ENCODE measurements around the gene B9D1. TPM values are rescaled to one million over a fixed set of nuclear protein-coding genes. Genes with fewer than 3 reads are reported as not detected.

The B9D1 gene
- total and polyA plus RNA-seq, 2 experiments from 2014 or later: 29.6 to 30.8 TPM

DNA sequence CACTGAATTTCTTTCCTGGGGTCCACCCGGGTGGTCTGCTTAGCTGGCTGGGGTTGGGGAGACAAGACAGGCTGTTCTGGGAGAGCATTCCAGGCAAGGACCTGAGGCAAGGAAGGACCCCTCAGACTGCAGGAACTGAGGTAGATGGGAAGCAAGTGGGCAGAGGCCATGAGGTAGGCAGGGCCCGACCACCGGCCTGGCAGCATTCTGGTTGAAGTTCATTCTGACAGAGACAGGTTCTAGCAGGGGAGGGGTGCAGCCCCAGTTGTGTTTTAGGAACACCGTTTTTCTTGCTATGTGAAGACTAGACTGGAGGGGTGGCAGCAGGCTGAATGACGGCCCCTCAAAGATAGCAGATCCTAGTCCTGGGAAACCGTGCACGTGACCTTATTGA is 17.5 kb downstream of the B9D1 start:
- no peak for DNase-seq (ENCODE audit: low spot score)
- Histone ChIP-seq H3K9me3 (ENCODE audit: low read depth) (no peaks in the 10 kb centered on the region), H4K20me1 (ENCODE audit: insufficient read depth, poor library complexity, severe bottlenecking) (no peaks in the 10 kb centered on the region), H3K27me3 (no peaks in the 10 kb centered on the region), H3K79me2 (no peaks in the 10 kb centered on the region), H3K4me3 (no peak overlapping the region), H3K4me1 (ENCODE audit: insufficient read depth) (peaks cover 53% of the 10 kb centered on the region), H3K9me2 (replicated peaks; ENCODE audit: insufficient read depth) (no peaks in the 10 kb centered on the region), H2AFZ (no peak overlapping the region), H3K4me2 (no peak overlapping the region), H3K27ac (no peak overlapping the region), H3K36me3 (replicated peaks; ENCODE audit: insufficient read depth, low read depth) (no peaks in the 10 kb centered on the region)
- TF ChIP-seq, protein P1, sequence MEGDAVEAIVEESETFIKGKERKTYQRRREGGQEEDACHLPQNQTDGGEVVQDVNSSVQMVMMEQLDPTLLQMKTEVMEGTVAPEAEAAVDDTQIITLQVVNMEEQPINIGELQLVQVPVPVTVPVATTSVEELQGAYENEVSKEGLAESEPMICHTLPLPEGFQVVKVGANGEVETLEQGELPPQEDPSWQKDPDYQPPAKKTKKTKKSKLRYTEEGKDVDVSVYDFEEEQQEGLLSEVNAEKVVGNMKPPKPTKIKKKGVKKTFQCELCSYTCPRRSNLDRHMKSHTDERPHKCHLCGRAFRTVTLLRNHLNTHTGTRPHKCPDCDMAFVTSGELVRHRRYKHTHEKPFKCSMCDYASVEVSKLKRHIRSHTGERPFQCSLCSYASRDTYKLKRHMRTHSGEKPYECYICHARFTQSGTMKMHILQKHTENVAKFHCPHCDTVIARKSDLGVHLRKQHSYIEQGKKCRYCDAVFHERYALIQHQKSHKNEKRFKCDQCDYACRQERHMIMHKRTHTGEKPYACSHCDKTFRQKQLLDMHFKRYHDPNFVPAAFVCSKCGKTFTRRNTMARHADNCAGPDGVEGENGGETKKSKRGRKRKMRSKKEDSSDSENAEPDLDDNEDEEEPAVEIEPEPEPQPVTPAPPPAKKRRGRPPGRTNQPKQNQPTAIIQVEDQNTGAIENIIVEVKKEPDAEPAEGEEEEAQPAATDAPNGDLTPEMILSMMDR (IDR thresholded peaks at IDR 0.05; ENCODE audit: poor library complexity): no peak
- TF ChIP-seq EZH2phosphoT487 (IDR thresholded peaks at IDR 0.05; ENCODE audit: low read depth, severe bottlenecking, unreplicated experiment): no peak
- no peak for TF ChIP-seq EZH2 (IDR thresholded peaks at IDR 0.05; ENCODE audit: borderline replicate concordance)
- WGBS (ENCODE audit: low lambda C conversion rate, missing lambda C conversion rate): 92% methylated on average over 7 of the region's 7 CpGs

DNA sequence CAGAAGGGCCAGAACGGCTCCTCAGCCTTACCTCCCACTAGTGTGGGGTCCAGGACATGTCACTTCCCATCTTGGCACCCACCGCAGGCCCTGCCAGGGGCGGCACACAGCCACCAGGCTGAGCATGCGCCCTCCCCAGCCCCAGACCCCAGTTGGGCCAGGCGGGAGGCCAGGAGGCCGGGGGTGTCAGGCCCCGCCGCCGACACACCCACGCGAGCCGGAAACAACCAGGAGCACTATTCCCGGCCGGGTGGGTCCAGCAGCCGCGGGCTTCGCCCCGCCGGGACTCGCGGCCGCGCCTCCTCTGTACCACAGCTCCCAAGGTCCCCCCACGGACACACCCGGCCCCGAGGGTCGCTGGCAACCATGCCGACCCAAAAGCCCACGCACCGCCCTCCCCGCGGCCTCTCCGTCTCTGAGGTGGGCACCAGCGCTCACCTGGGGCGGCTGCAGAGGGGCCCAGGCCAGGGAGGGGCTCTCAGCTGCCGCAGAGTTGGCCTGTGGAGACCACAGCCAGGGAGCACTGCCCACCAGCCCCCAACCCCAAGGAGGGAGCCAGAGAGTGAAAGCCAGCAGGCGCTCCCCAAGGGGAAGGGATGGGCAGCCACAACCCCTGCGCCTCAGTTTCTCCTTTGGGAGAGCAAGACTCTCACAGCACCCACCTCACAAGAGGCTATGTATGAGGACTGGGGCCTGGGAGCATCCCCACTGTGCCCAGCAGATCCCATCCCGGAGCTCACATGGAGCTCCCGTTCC is 18.0 kb downstream of the B9D1 start:
- no peak overlapping the region for H2AFZ ChIP-seq
- H3K9me3 ChIP-seq (ENCODE audit: low read depth): no peaks in the 10 kb centered on the region
- no peaks in the 10 kb centered on the region for H3K79me2 ChIP-seq
- H3K27me3 ChIP-seq: no peaks in the 10 kb centered on the region
- no peak overlapping the region for H3K4me3 ChIP-seq
- 97% methylated on average over 39 of the region's 40 CpGs for WGBS (ENCODE audit: low lambda C conversion rate, missing lambda C conversion rate)
- H3K4me1 ChIP-seq (ENCODE audit: insufficient read depth): peaks cover 53% of the 10 kb centered on the region
- no peak for DNase-seq (ENCODE audit: low spot score)
- TF ChIP-seq EZH2phosphoT487 (IDR thresholded peaks at IDR 0.05; ENCODE audit: low read depth, severe bottlenecking, unreplicated experiment) (no peak), EZH2 (IDR thresholded peaks at IDR 0.05; ENCODE audit: borderline replicate concordance) (no peak)
- TF ChIP-seq, protein P1 (IDR thresholded peaks at IDR 0.05; ENCODE audit: poor library complexity): no peak
- H3K27ac ChIP-seq: no peak overlapping the region
- H3K36me3 ChIP-seq (replicated peaks; ENCODE audit: insufficient read depth, low read depth): no peaks in the 10 kb centered on the region
- no peaks in the 10 kb centered on the region for H4K20me1 ChIP-seq (ENCODE audit: insufficient read depth, poor library complexity, severe bottlenecking)
- H3K4me2 ChIP-seq: no peak overlapping the region
- no peaks in the 10 kb centered on the region for H3K9me2 ChIP-seq (replicated peaks; ENCODE audit: insufficient read depth)

DNA sequence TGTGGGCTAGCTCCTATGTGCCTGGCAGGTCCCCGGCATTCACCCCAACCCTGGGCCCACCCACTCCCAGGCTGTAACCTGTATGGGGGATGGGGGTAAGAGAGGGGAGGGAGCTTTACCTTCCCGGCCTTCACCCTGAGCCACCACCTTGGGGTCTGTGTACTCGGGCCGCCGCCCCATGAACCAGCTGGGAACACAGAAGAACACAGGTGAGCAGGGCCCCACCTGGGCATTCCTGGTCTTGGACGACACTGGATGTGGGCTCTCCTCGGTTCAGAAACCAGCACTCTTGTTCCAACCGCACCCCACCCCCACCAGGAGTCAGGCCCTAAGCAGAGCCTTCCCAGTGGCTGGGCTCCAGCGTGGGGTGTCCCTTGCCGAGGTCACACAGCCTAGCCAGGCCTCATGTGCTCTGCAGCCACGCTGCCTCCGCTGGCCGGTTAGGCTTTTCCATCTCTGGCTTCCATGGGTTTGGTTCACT is 18.8 kb downstream of the B9D1 start:
- 91% methylated on average over 13 of the region's 13 CpGs for WGBS (ENCODE audit: low lambda C conversion rate, missing lambda C conversion rate)
- H3K36me3 ChIP-seq (replicated peaks; ENCODE audit: insufficient read depth, low read depth): no peaks in the 10 kb centered on the region
- peaks cover 54% of the 10 kb centered on the region for H3K4me1 ChIP-seq (ENCODE audit: insufficient read depth)

More for the DNA sequence above, 18.8 kb downstream of the B9D1 start:
- H4K20me1 ChIP-seq (ENCODE audit: insufficient read depth, poor library complexity, severe bottlenecking): no peaks in the 10 kb centered on the region
- no peak overlapping the region for H3K4me2 ChIP-seq
- H3K9me3 ChIP-seq (ENCODE audit: low read depth): no peaks in the 10 kb centered on the region
- no peak for DNase-seq (ENCODE audit: low spot score)
- H3K27ac ChIP-seq: no peak overlapping the region
- no peaks in the 10 kb centered on the region for H3K79me2 ChIP-seq
- TF ChIP-seq EZH2phosphoT487 (IDR thresholded peaks at IDR 0.05; ENCODE audit: low read depth, severe bottlenecking, unreplicated experiment) (no peak), EZH2 (IDR thresholded peaks at IDR 0.05; ENCODE audit: borderline replicate concordance) (no peak)
- TF ChIP-seq, protein P1 (IDR thresholded peaks at IDR 0.05; ENCODE audit: poor library complexity): no peak
- H3K9me2 ChIP-seq (replicated peaks; ENCODE audit: insufficient read depth): no peaks in the 10 kb centered on the region
- H2AFZ ChIP-seq: no peak overlapping the region
- no peaks in the 10 kb centered on the region for H3K27me3 ChIP-seq
- H3K4me3 ChIP-seq: no peak overlapping the region
